HAP-1 (cell line): ENCODE results near the gene NKX6-2.

Source experiments
- DNase-seq, 2 experiments: peaks; one replicate each; pipeline ENCODE4 v3.0.0-alpha.2; 2016 to 2020; ENCODE audit warnings: low spot score in 2 of 2
- H3K27me3 ChIP-seq: fragments of 250-450 bp; sonication (Bioruptor Pico); 2 replicates; pipeline ENCODE4 v1.5.1; 2020; ENCODE audit warnings: low read depth, mild to moderate bottlenecking, moderate library complexity
- H3K36me3 ChIP-seq: fragments of 250-450 bp; sonication (Bioruptor Pico); replicated peaks from 2 replicates; pipeline ENCODE4 v1.5.1; 2020; ENCODE audit warnings: mild to moderate bottlenecking
- H3K4me1 ChIP-seq: fragments of 250-450 bp; sonication (Bioruptor Pico); 2 replicates; pipeline ENCODE4 v1.5.1; 2020; ENCODE audit warnings: mild to moderate bottlenecking
- H3K4me3 ChIP-seq: fragments of 250-450 bp; sonication (Bioruptor Pico); 2 replicates; pipeline ENCODE4 v1.5.1; 2020; ENCODE audit warnings: mild to moderate bottlenecking, moderate library complexity
- H3K9me3 ChIP-seq: fragments of 250-450 bp; sonication (Bioruptor Pico); 2 replicates; pipeline ENCODE4 v1.5.1; 2020; ENCODE audit warnings: mild to moderate bottlenecking, moderate library complexity
- in situ Hi-C: fragments of 300-500 bp; cut with MboI; formaldehyde crosslinking; loops from 3 replicates; pipeline ENCODE4 v1.14.3; 2020; ENCODE audit warnings: low sequenced_read_pairs, inconsistent platforms, mixed read lengths

The NKX6-2 gene

DNA sequence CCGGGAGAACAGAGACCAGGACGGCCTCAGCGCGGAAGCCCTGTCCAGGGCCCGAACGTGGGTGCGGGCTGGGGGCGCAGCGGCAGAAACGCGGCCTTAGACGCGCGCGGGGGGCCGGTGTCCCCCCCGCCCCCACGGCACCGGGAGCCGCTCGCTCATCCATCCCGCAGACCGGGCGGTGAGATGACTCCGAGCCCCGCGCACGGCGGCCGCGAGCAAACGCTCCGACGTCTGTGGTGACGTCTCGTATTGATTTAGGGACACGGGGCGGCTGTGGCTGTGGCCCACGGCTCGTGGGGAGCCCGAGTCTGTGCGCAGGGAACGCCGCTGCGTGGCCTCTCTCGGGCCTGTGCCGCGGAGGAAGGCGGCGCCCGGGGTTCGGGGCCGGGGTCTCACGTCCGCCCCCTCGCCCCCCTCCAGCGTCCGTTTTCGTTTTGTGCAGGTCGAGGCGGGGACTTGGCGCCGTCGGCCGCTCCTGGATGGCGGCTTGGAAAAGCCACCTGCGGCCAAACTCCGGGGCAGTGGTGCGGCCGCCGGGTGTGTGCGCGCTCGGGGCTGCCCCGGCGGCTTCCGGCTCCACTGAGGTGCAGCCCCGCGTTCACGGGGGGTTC, 1.0 kb upstream of the NKX6-2 start:
- H3K4me1 ChIP-seq, result no peaks in the 10 kb centered on the region
- no peak overlapping the region for H3K4me3 ChIP-seq
- in situ Hi-C loops, result no loop called here
- peaks cover 17% of the 10 kb centered on the region; the same call in 1 of the 2 replicates for H3K27me3 ChIP-seq
- no peaks in the 10 kb centered on the region for H3K36me3 ChIP-seq
- H3K9me3 ChIP-seq, result no peaks in the 10 kb centered on the region
- no peak for DNase-seq

DNA sequence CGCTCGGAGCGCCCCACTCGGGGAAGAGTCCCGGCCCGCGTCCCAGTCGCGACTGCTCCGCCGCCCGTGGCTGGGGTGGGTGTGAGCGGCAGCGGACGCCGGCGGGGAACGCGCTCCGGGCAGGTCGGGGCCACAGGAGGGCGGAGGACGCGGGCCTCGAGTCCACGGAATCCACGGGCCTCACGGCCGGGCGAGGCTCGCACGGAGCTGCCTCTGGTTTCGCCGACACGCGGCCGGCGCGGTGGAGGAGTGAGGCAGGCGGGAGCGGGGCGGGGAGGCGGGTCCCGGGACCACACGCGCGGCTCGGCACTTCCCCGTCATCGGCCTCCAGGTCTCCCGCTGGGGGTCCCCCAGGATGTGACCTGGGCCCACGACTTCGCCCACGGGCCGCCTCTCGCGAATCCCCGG, 533 bp upstream of the NKX6-2 start:
- Histone ChIP-seq H3K27me3 (peaks cover 17% of the 10 kb centered on the region; the same call in 1 of the 2 replicates), H3K9me3 (no peaks in the 10 kb centered on the region), H3K4me3 (no peak overlapping the region), H3K36me3 (no peaks in the 10 kb centered on the region), H3K4me1 (no peaks in the 10 kb centered on the region)
- no peak for DNase-seq
- in situ Hi-C loops, result no loop called here

DNA sequence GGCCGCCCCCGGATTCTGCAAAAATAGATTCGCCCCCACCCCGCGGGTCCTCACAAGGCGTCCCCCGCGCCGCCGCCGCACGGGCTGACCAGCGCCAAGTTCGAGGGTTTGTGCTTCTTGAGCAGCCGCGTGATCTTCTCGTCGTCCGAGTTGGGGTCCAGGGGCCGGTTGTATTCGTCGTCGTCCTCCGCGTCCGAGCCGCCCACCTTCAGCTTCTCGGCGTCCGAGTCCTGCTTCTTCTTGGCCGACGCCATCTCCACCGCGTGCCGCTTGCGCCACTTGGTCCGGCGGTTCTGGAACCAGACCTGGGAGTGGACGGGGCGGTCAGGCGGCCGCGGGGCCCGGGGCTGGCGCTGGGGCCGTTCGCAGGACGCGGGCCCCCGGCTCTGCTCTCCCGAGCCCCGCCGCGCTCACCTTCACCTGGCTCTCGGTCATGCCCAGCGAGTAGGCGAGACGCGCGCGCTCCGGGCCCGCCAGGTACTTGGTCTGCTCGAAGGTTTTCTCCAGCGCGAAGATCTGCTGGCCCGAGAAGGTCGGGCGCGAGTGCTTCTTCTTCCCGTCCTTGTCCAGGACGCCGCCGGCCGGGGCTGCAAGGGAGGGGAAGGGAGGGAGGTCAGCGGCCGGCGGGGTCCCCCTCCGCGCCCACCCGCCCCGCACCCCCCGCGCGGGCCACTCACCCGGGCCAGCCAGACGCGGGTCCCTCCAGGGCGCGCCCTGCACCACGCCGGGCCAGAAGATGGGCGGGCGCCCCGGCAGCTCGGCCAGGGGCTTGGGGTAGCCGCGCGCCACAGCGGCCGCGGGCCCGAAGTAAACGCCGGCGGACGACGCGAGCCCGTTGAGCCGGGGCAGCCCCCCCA, 853 bp downstream of the NKX6-2 start:
- DNase-seq, result no peak
- Histone ChIP-seq H3K9me3 (no peaks in the 10 kb centered on the region), H3K36me3 (no peaks in the 10 kb centered on the region), H3K4me1 (no peaks in the 10 kb centered on the region), H3K4me3 (no peak overlapping the region), H3K27me3 (peaks cover 12% of the 10 kb centered on the region; the same call in 1 of the 2 replicates)
- in situ Hi-C loops, result no loop called here

DNA sequence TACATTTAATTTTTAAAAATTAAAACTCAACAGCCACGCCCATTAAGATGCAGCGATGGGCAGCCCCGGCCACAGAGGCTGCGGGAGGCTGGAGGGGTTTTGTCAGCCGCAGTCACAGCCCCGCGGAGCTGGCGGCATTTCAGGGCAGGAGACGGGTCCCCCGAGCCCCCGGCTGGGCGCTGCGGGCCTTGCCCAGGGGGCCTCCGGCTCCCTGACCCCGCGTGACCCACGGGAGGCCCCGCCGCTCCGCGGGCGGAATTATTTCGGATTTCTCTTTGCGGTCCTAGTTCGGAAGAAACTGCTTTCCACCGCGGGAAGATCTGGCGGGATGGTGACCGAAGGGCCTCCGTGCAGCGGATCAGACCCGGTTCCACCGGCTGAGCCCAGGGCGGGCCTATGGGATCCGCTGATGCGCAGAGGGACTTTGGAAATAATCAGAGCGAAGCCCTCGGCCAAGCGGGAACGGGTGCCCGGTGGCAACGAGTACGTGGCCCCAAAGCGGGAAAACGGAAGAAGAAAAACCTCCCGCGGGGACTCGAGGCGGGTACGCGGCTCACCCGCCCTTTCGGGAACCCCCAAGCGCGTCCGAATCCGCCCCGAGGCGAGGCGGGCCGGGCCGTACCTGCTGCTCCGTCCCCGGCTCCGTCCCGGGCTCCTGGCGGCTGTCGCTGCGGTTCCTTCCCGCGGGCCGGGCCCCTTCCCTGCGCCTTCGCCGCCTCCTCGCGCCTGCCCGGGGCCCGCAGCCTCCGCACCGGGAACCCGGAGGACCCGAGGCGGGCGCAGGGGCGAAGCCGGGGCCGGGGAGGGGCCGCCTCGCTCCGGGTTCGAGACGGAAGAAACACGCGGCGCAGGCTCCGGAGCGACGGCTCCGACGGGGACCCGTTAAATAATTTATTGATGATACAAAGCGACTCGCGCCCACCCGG, 1.7 kb downstream of the NKX6-2 start:
- DNase-seq, result no peak
- no peaks in the 10 kb centered on the region; the same call in 1 of the 2 replicates for H3K36me3 ChIP-seq
- H3K27me3 ChIP-seq, result peaks cover 12% of the 10 kb centered on the region; the same call in 1 of the 2 replicates
- in situ Hi-C loops, result no loop called here
- no peaks in the 10 kb centered on the region for H3K4me1 ChIP-seq
- no peaks in the 10 kb centered on the region for H3K9me3 ChIP-seq
- no peak overlapping the region for H3K4me3 ChIP-seq

DNA sequence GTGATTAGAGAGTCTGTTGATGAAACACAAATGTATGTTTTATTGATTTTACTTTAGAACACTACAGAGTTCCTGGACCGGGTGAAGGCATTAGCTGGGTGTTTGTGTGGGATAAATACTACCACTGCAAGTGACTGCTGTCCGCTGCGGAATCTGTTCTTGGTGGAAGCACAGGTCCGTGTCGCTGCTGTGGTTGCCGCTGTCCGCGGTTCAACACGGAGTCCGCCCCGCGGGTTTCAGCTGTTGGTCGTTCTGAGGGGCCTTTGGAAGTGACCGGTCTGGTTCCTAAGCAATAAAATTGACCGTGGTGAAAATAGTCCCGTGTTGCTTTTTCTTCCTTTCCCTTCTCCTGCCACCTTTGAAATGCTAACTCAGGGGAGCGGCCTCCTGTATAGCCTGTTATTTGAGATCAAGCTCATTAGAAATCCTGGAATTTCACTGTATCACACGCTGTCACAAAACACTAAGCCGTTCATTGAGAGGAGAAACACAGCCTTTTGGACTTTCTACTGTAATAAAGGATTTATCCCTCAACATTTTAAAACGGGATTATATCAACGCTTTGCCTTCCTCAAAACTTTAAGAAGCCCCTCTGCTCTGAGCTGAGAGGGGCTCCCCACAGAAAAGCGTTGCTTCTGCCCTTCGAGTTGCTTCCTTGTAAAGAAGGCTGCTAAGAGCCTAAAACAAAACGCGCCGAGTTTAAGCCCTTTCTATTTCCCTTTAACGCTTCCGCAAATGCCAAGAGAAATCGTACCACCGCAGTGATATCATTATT, 2.6 kb downstream of the NKX6-2 start:
- no peak for DNase-seq
- Histone ChIP-seq H3K36me3 (no peaks in the 10 kb centered on the region; the same call in 1 of the 2 replicates), H3K9me3 (no peaks in the 10 kb centered on the region), H3K4me1 (no peaks in the 10 kb centered on the region), H3K4me3 (no peak overlapping the region), H3K27me3 (peaks cover 7% of the 10 kb centered on the region; the same call in 1 of the 2 replicates)
- in situ Hi-C loops, result no loop called here

DNA sequence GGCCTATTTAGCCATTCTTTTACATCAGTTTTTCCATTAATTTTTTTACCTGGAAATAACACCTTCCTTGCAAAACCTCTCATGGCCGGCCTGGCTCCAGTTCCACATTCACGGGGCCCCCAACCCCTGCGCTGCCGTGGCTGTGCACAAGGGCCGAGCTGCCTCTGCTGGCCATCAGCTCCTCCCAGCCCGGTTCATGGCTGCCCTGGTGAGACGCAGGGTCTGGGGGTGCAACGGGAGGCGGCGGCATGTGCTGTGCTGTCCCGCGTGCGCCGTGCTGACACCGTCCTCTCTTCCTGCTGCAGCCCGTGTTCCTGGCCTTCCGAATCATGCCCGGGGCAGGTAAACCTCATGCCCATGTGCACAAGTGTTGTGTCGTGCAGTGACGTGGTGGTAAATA, 4.4 kb downstream of the NKX6-2 start:
- in situ Hi-C loops, result no loop called here
- no peaks in the 10 kb centered on the region; the same call in 1 of the 2 replicates for H3K36me3 ChIP-seq

DNA sequence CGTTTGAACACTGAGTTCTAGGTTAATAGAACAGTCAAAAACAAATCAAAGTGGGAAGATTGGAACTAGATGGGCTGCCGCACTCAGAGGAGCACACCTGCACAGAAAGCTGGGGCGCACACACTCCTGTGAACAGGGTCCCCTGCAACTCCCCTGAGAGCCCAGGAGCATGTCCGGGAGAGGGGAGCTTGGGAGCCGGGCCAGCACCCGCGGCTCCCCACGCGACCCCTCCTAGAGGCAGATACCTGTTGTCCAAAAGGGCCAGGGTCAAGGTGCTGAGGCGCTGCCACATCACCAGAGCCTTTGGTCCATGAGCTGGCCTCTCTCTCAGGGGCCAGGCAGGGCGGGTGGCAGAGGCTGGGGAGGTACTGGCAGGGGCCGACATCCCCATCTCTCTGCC, 5.6 kb downstream of the NKX6-2 start:
- DNase-seq, result no peak
- Histone ChIP-seq H3K27me3 (no peaks in the 10 kb centered on the region), H3K4me1 (no peaks in the 10 kb centered on the region), H3K9me3 (no peaks in the 10 kb centered on the region), H3K36me3 (no peaks in the 10 kb centered on the region; the same call in 1 of the 2 replicates), H3K4me3 (no peak overlapping the region)
- in situ Hi-C loops, result no loop called here

More for the DNA sequence above, 4.4 kb downstream of the NKX6-2 start:
- Histone ChIP-seq H3K4me3 (no peak overlapping the region), H3K4me1 (no peaks in the 10 kb centered on the region), H3K9me3 (no peaks in the 10 kb centered on the region), H3K27me3 (no peaks in the 10 kb centered on the region; the same call in 1 of the 2 replicates)
- no peak for DNase-seq

- no peak for DNase-seq
- in situ Hi-C loops, result no loop called here
- Histone ChIP-seq H3K9me3 (no peaks in the 10 kb centered on the region), H3K4me3 (no peak overlapping the region), H3K27me3 (no peaks in the 10 kb centered on the region), H3K36me3 (no peaks in the 10 kb centered on the region; the same call in 1 of the 2 replicates), H3K4me1 (no peaks in the 10 kb centered on the region)
Observed at GRCh38 chr10:132779549-132780294, 6.2 kb downstream of the NKX6-2 start.

DNA sequence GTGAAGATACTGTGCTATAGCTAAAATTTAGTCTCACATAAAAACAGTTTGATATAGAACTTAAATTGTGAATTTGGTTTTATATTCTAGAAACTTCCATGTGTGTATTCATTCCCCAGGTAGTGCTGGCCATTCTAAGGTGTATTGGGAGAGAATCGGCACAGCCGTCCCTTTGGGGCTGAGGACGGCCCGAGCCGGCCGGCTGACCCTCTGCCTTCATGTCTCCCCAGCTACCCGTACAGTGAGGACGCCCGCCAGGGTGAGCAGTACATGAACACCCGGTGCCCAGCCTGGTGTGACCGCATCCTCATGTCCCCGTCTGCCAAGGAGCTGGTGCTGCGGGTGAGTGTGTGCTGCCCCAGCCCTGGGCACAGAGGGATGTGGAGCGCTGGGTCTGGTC, 8.5 kb downstream of the NKX6-2 start:
- Histone ChIP-seq H3K36me3 (no peaks in the 10 kb centered on the region; the same call in 1 of the 2 replicates), H3K4me3 (no peak overlapping the region), H3K9me3 (no peaks in the 10 kb centered on the region), H3K27me3 (no peaks in the 10 kb centered on the region), H3K4me1 (no peaks in the 10 kb centered on the region)
- in situ Hi-C loops, result no loop called here
- DNase-seq, result no peak

GRCh38 chr10:132776821-132777220, 9.1 kb downstream of the NKX6-2 start:
- H3K9me3 ChIP-seq, result no peaks in the 10 kb centered on the region
- no peak overlapping the region for H3K4me3 ChIP-seq
- H3K27me3 ChIP-seq, result no peaks in the 10 kb centered on the region
- H3K4me1 ChIP-seq, result no peaks in the 10 kb centered on the region
- DNase-seq, result no peak
- H3K36me3 ChIP-seq, result no peaks in the 10 kb centered on the region; the same call in 1 of the 2 replicates
- in situ Hi-C loops, result no loop called here

GRCh38 chr10:132776186-132776585, 9.8 kb downstream of the NKX6-2 start:
- in situ Hi-C loops, result no loop called here

More at GRCh38 chr10:132776186-132776585, 9.8 kb downstream of the NKX6-2 start:
- Histone ChIP-seq H3K27me3 (no peaks in the 10 kb centered on the region), H3K4me1 (no peaks in the 10 kb centered on the region), H3K9me3 (no peaks in the 10 kb centered on the region), H3K4me3 (no peak overlapping the region), H3K36me3 (no peaks in the 10 kb centered on the region; the same call in 1 of the 2 replicates)
- DNase-seq, result no peak
